HFF-Myc (cell line): ENCODE measurements around the gene NTN5.
A peak's percentile ranks its signal among the peaks of the same experiment; 100 is the strongest.

Source experiments
- DNase-seq: peaks from one replicate; pipeline ENCODE4 v3.0.0-alpha.2; 2011; ENCODE audit warnings: low read depth; ENCODE audit errors: extremely low read depth
- H3K4me3 ChIP-seq: replicated peaks from 2 replicates; pipeline ENCODE4 v1.5.1; 2011; ENCODE audit warnings: low read depth, mild to moderate bottlenecking, control low read depth, low read length
- TF ChIP-seq, protein P1 (sequence below): IDR thresholded peaks from 2 replicates; pipeline ENCODE4 v1.5.1; 2012; ENCODE audit warnings: mild to moderate bottlenecking, low read depth, low read length, control low read depth; ENCODE audit errors: missing control alignments

Gene NTN5

GRCh38 chr19:48711106-48711662, 38.4 kb upstream of the NTN5 start:
- H3K4me3 ChIP-seq, result no peak overlapping the region
- no peak for DNase-seq
- TF ChIP-seq, protein P1, sequence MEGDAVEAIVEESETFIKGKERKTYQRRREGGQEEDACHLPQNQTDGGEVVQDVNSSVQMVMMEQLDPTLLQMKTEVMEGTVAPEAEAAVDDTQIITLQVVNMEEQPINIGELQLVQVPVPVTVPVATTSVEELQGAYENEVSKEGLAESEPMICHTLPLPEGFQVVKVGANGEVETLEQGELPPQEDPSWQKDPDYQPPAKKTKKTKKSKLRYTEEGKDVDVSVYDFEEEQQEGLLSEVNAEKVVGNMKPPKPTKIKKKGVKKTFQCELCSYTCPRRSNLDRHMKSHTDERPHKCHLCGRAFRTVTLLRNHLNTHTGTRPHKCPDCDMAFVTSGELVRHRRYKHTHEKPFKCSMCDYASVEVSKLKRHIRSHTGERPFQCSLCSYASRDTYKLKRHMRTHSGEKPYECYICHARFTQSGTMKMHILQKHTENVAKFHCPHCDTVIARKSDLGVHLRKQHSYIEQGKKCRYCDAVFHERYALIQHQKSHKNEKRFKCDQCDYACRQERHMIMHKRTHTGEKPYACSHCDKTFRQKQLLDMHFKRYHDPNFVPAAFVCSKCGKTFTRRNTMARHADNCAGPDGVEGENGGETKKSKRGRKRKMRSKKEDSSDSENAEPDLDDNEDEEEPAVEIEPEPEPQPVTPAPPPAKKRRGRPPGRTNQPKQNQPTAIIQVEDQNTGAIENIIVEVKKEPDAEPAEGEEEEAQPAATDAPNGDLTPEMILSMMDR, result no peak

GRCh38 chr19:48708471-48708870, 35.7 kb upstream of the NTN5 start:
- no peak overlapping the region for H3K4me3 ChIP-seq
- DNase-seq, result no peak
- TF ChIP-seq, protein P1, result no peak

DNA sequence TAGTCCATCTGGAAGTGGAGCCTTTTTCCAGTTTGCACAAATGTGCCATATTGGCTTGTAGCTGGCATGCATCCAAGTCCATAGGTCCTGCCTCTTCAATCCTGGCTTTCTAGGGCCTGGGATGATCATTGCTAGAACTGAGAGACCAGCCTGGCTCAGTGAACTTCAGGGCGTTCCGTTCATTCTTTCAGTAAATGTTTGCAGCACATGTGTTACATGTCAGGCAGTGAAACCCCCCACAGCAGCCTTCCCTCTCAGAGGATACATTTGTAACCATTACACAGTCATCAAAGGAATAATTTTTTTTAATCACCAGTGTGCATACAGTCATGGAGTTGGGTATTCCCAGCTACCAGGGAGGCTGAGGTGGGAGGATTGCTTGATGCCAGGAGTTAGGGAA, 32.6 kb upstream of the NTN5 start:
- DNase-seq, result no peak
- H3K4me3 ChIP-seq, result no peak overlapping the region
- TF ChIP-seq, protein P1, result no peak

DNA sequence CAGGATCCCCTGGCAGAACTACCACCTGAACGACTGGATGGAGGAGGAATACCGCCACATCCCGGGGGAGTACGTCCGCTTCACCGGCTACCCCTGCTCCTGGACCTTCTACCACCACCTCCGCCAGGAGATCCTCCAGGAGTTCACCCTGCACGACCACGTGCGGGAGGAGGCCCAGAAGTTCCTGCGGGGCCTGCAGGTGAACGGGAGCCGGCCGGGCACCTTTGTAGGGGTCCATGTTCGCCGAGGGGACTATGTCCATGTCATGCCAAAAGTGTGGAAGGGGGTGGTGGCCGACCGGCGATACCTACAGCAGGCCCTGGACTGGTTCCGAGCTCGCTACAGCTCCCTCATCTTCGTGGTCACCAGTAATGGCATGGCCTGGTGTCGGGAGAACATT, 30.5 kb upstream of the NTN5 start:
- TF ChIP-seq, protein P1, result no peak
- DNase-seq, result no peak
- H3K4me3 ChIP-seq, result no peak overlapping the region

DNA sequence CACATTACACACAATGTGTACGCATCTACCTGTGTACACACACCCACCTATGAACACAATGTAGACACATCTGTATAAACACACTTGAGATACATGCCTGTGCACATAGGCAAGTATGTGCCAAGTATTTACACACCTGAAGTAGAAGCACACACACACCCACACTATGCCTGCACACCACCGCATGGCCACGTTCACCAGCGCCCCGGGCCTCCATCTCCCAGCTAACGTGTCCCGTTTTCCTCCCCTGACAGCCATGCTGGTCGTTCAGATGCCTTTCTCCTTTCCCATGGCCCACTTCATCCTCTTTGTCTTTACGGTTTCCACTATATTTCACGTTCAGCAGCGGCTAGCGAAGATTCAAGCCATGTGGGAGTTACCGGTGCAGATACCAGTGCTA, 29.9 kb upstream of the NTN5 start:
- H3K4me3 ChIP-seq, result no peak overlapping the region
- no peak for DNase-seq
- TF ChIP-seq, protein P1, result no peak

GRCh38 chr19:48698046-48698445, 25.2 kb upstream of the NTN5 start:
- no peak overlapping the region for H3K4me3 ChIP-seq
- DNase-seq, result peak; percentile 69
- TF ChIP-seq, protein P1, result no peak
